IMR-90 (cell line): ENCODE results near the gene FAM117B. TPM values are rescaled to one million over a fixed set of nuclear protein-coding genes. Genes with fewer than 3 reads are reported as not detected.

ENCODE experiments used
- ATAC-seq: fragments of 200-7000 bp; cut with Tn5 transposase; 2 replicates; pipeline ENCODE4 v1.9.1; 2020; ENCODE audit warnings: low read depth, mild to moderate bottlenecking, moderate library complexity
- BruUV-seq: library from RNA; stranded (reverse); fragments of 400-500 nt; replicated peaks from 2 replicates; lab custom pipeline; 2021; lab: Mats Ljungman, UMichigan
- CTCF ChIA-PET: fragments of 300-600 bp; formaldehyde crosslinking; extraction: SDS; loops from one replicate; lab custom pipeline; 2021; ENCODE audit warnings: antibody characterized with exemption; lab: Yijun Ruan, JAX
- POLR2A ChIA-PET: fragments of 300-600 bp; sonication (Branson Sonifier 250); formaldehyde crosslinking; loops from one replicate; lab custom pipeline; 2022; ENCODE audit warnings: antibody characterized with exemption; ENCODE audit not compliant: unreplicated experiment; lab: Charles Lee
- DNase-seq: peaks from one replicate; pipeline ENCODE4 v3.0.0; 2013
- H2AFZ ChIP-seq: replicated peaks from 2 replicates; pipeline ENCODE3; 2013; ENCODE audit warnings: low read length, mild to moderate bottlenecking; ENCODE audit not compliant: poor library complexity
- H2AK5ac ChIP-seq: 2 replicates; pipeline ENCODE4 v1.6.1; 2013; ENCODE audit warnings: low read depth, low read length, inconsistent platforms
- H2AK9ac ChIP-seq: replicated peaks from 2 replicates; pipeline ENCODE3; 2013; ENCODE audit warnings: mild to moderate bottlenecking, low read depth, low read length, moderate library complexity; ENCODE audit not compliant: poor library complexity
- H2BK120ac ChIP-seq: 2 replicates; pipeline ENCODE4 v1.6.1; 2013; ENCODE audit warnings: low read depth, low read length, inconsistent platforms
- H2BK15ac ChIP-seq: 3 replicates; pipeline ENCODE4 v1.6.1; 2013; ENCODE audit warnings: low read depth, low read length, inconsistent platforms
- H2BK20ac ChIP-seq: 2 replicates; pipeline ENCODE4 v1.6.1; 2013; ENCODE audit warnings: low read depth, mild to moderate bottlenecking, inconsistent platforms, low read length, moderate library complexity
- H2BK5ac ChIP-seq: 2 replicates; pipeline ENCODE4 v1.6.1; 2013; ENCODE audit warnings: mild to moderate bottlenecking, low read depth, low read length, inconsistent platforms; ENCODE audit not compliant: poor library complexity, severe bottlenecking
- H3K14ac ChIP-seq: replicated peaks from 2 replicates; pipeline ENCODE4 v1.6.1; 2013; ENCODE audit warnings: low read depth, low read length, inconsistent platforms
- H3K18ac ChIP-seq: 2 replicates; pipeline ENCODE4 v1.6.1; 2013; ENCODE audit warnings: low read depth, low read length, control low read depth
- H3K23ac ChIP-seq: 2 replicates; pipeline ENCODE4 v1.6.1; 2013; ENCODE audit warnings: low read depth, low read length, inconsistent platforms
- H3K27ac ChIP-seq: 2 replicates; pipeline ENCODE4 v1.5.1; 2013; ENCODE audit warnings: mild to moderate bottlenecking, control low read depth, low read length; ENCODE audit not compliant: insufficient read depth
- H3K27me3 ChIP-seq: 2 replicates; pipeline ENCODE4 v1.6.1; 2013; ENCODE audit warnings: low read length; ENCODE audit not compliant: control insufficient read depth, insufficient read depth
- H3K36me3 ChIP-seq: 2 replicates; pipeline ENCODE4 v1.6.1; 2013; ENCODE audit warnings: low read length, mixed read lengths; ENCODE audit not compliant: control insufficient read depth, insufficient read depth
- H3K4ac ChIP-seq: 2 replicates; pipeline ENCODE4 v1.6.1; 2013; ENCODE audit warnings: low read depth, low read length, inconsistent platforms
- H3K4me1 ChIP-seq: 2 replicates; pipeline ENCODE4 v1.6.1; 2013; ENCODE audit warnings: low read length, mixed read lengths; ENCODE audit not compliant: control insufficient read depth, insufficient read depth
- H3K4me2 ChIP-seq: 2 replicates; pipeline ENCODE4 v1.6.1; 2013; ENCODE audit warnings: low read depth, mild to moderate bottlenecking, control low read depth, low read length, moderate library complexity
- H3K4me3 ChIP-seq: 2 replicates; pipeline ENCODE4 v1.5.1; 2013; ENCODE audit warnings: low read depth, mild to moderate bottlenecking, control low read depth, low read length, moderate library complexity; ENCODE audit not compliant: insufficient read depth
- H3K56ac ChIP-seq: 2 replicates; pipeline ENCODE4 v1.6.1; 2013; ENCODE audit warnings: low read length, inconsistent platforms; ENCODE audit not compliant: insufficient read depth; ENCODE audit errors: extremely low read depth
- H3K79me1 ChIP-seq, 2 experiments: 2 replicates each; pipeline ENCODE4 v1.6.1; 2013; ENCODE audit warnings: low read length in 2 of 2, inconsistent platforms in 1 of 2, low read depth in 1 of 2
- H3K9ac ChIP-seq: 2 replicates; pipeline ENCODE4 v1.6.1; 2013; ENCODE audit warnings: low read depth, low read length, control low read depth
- H3K9me1 ChIP-seq: 2 replicates; pipeline ENCODE4 v1.6.1; 2013; ENCODE audit warnings: low read length, inconsistent platforms; ENCODE audit not compliant: insufficient read depth
- H3K9me3 ChIP-seq: 2 replicates; pipeline ENCODE4 v1.6.1; 2013; ENCODE audit warnings: low read length; ENCODE audit not compliant: control insufficient read depth, insufficient read depth
- H4K20me1 ChIP-seq: 2 replicates; pipeline ENCODE4 v1.6.1; 2013; ENCODE audit warnings: low read length, inconsistent platforms; ENCODE audit not compliant: insufficient read depth
- H4K5ac ChIP-seq: 2 replicates; pipeline ENCODE4 v1.6.1; 2013; ENCODE audit warnings: mild to moderate bottlenecking, low read depth, low read length, control low read depth
- H4K8ac ChIP-seq, 2 experiments: 2 replicates each; pipeline ENCODE4 v1.6.1; 2013; ENCODE audit warnings: low read depth in 2 of 2, low read length in 2 of 2, control low read depth in 1 of 2, inconsistent platforms in 1 of 2
- H4K91ac ChIP-seq: 2 replicates; pipeline ENCODE4 v1.6.1; 2013; ENCODE audit warnings: low read depth, low read length, inconsistent platforms; ENCODE audit not compliant: insufficient read depth
- BHLHE40 ChIP-seq: fragments of 150-350 bp; IDR thresholded peaks from 2 replicates; pipeline ENCODE4 v1.6.1; 2016; ENCODE audit warnings: mild to moderate bottlenecking, low read depth, low read length
- CEBPB ChIP-seq: IDR thresholded peaks from 2 replicates; pipeline ENCODE4 v1.6.1; 2012; ENCODE audit warnings: low read depth, low read length, improper control_type of control experiment
- CHD1 ChIP-seq: IDR thresholded peaks from 2 replicates; pipeline ENCODE4 v1.6.1; 2012; ENCODE audit warnings: low read depth, low read length, improper control_type of control experiment
- FOS ChIP-seq: fragments of 150-350 bp; IDR thresholded peaks from 2 replicates; pipeline ENCODE4 v1.6.1; 2016; ENCODE audit warnings: low read depth, low read length
- MAZ ChIP-seq: IDR thresholded peaks from 2 replicates; pipeline ENCODE4 v1.6.1; 2012; ENCODE audit warnings: low read depth, mild to moderate bottlenecking, low read length, improper control_type of control experiment, moderate library complexity, borderline replicate concordance
- MXI1 ChIP-seq: IDR thresholded peaks from 2 replicates; pipeline ENCODE4 v1.6.1; 2012; ENCODE audit warnings: low read depth, mild to moderate bottlenecking, low read length, moderate library complexity, borderline replicate concordance
- NFE2L2 ChIP-seq: fragments of 150-350 bp; IDR thresholded peaks from 2 replicates; pipeline ENCODE4 v1.6.1; 2016; ENCODE audit warnings: low read depth, mild to moderate bottlenecking, low read length
- POLR2A ChIP-seq: IDR thresholded peaks from 2 replicates; pipeline ENCODE4 v1.6.1; 2012; ENCODE audit warnings: mild to moderate bottlenecking, low read depth, low read length
- RCOR1 ChIP-seq: IDR thresholded peaks from 2 replicates; pipeline ENCODE4 v1.6.1; 2012; ENCODE audit warnings: mild to moderate bottlenecking, low read length, improper control_type of control experiment; ENCODE audit not compliant: insufficient replicate concordance
- RFX5 ChIP-seq: IDR thresholded peaks from 2 replicates; pipeline ENCODE4 v1.8.0; 2012; ENCODE audit warnings: low read depth, mild to moderate bottlenecking, low read length, moderate library complexity
- WGBS, 2 experiments: methylation state at CpG; one replicate each; pipeline versions ENCODE4 v1.1.5 to v1.1.7; 2013; ENCODE audit warnings: missing lambda C conversion rate in 2 of 2; ENCODE audit not compliant: insufficient read length in 1 of 2; ENCODE audit errors: extremely low coverage in 2 of 2; 5-methylcytosine and 5-hydroxymethylcytosine counted together
- dilution Hi-C: fragments of 300-500 bp; cut with HindIII; formaldehyde crosslinking; loops from one replicate; pipeline ENCODE4 v1.14.3; 2018; ENCODE audit warnings: low sequenced_read_pairs; ENCODE audit not compliant: unreplicated experiment
- in situ Hi-C: fragments of 300-500 bp; cut with MboI; formaldehyde crosslinking; loops from 3 replicates; pipeline ENCODE4 v1.14.3; 2019; ENCODE audit warnings: low sequenced_read_pairs, inconsistent platforms, mixed read lengths
- intact Hi-C: fragments of 100-400 bp; cut with micrococcal nuclease; formaldehyde crosslinking; loops from 2 replicates; pipeline ENCODE4 v1.10.0; 2022
- polyA plus RNA-seq, 3 experiments: library from polyadenylated mRNA; depleted of rRNA; stranded (reverse); fragments of >200 nt; gene quantifications; 2 replicates each; pipeline ENCODE4 v1.2.3, GENCODE V29; 2012; ENCODE audit warnings: low replicate concordance in 1 of 3
- total RNA-seq: library from RNA; depleted of rRNA; stranded (reverse); fragments of >200 nt; gene quantifications from 2 replicates; pipeline ENCODE4 v1.2.3, GENCODE V29; 2012

Gene FAM117B
- total and polyA plus RNA-seq, 2 of the 4 experiments (the other 2 are of a cell fraction) = 0.54 to 0.79 TPM

- Histone ChIP-seq H3K4me1 (peaks cover 3% of the 10 kb centered on the region; the same call in 1 of the 2 replicates), H3K4me2 (no peak overlapping the region), H3K18ac (no peak overlapping the region), H3K36me3 (no peaks in the 10 kb centered on the region), H3K4me3 (no peak overlapping the region), H3K23ac (no peak overlapping the region), H4K8ac (no peak overlapping the region), H3K9me1 (0 out of 2 replicates have a peak, but pooled peaks cover 3% of the 10 kb centered on the region), H2AK5ac (peak overlapping the region; percentile 50; the same call in 1 of the 2 replicates), H3K9ac (no peak overlapping the region), H4K91ac (no peak overlapping the region), H2AK9ac (no peak overlapping the region), H2AFZ (no peak overlapping the region), H2BK15ac (0 out of 3 replicates have a peak overlapping the region, but pooled peaks have one; percentile 31), H2BK120ac (no peak overlapping the region), H3K27me3 (no peaks in the 10 kb centered on the region), H3K27ac (no peak overlapping the region), H4K20me1 (no peaks in the 10 kb centered on the region), H3K9me3 (no peaks in the 10 kb centered on the region), H2BK20ac (no peak overlapping the region), H3K14ac (no peak overlapping the region), H3K79me1 (peaks cover 0 to 3% of the 10 kb centered on the region in 2 experiments; a peak in 1 of 4 replicates), H4K5ac (no peak overlapping the region), H2BK5ac (no peak overlapping the region), H3K4ac (no peak overlapping the region), H3K56ac (no peak overlapping the region)
- DNase-seq = no peak
- POLR2A ChIA-PET = no interaction called here
- dilution Hi-C loops (no loop called here), in situ Hi-C loops (no loop called here), intact Hi-C loops (no loop called here)
- no TSS peak for BruUV-seq
- no peak for ATAC-seq
- TF ChIP-seq BHLHE40 (no peak), MXI1 (no peak), POLR2A (no peak), FOS (no peak), NFE2L2 (no peak), MAZ (no peak), CHD1 (no peak), CEBPB (no peak), RFX5 (no peak), RCOR1 (no peak)
- CTCF ChIA-PET = no interaction called here
- WGBS, 2 experiments = no CpG with 5 or more reads among the region's 2 CpGs
These were observed 55.1 kb downstream of the FAM117B start for GRCh38 chr2:202689898-202690297.
